HEK293 (cell line): ENCODE data around the gene LAMB1.
A peak's percentile ranks its signal among the peaks of the same experiment; 100 is the strongest.

Experiments
- CTCF ChIA-PET: fragments of 350-600 bp; formaldehyde crosslinking; extraction: SDS; loops from one replicate; lab custom pipeline; 2021; ENCODE audit warnings: antibody characterized with exemption; lab: Yijun Ruan, JAX
- POLR2A ChIA-PET: fragments of 300-600 bp; formaldehyde crosslinking; extraction: SDS; loops from one replicate; lab custom pipeline; 2020; ENCODE audit warnings: antibody characterized with exemption, inconsistent platforms; lab: Yijun Ruan, JAX
- H3K27ac ChIP-seq: fragments of 200-500 bp; sonication (Bioruptor generic); 2 replicates; pipeline ENCODE4 v1.5.1; 2014; ENCODE audit warnings: low read depth, low read length, control low read depth, inconsistent platforms; ENCODE audit errors: extremely low read depth
- H3K36me3 ChIP-seq, 2 experiments: fragments of 200-500 bp in 1 of 2; sonication (Bioruptor generic) in 1 of 2; 1 replicate in 1 of 2; 2 replicates in 1 of 2; pipeline ENCODE4 v1.5.1; 2014 to 2017; ENCODE audit warnings: inconsistent platforms in 2 of 2, low read length in 2 of 2; ENCODE audit not compliant: control insufficient read depth in 2 of 2, insufficient read depth in 1 of 2
- H3K4me1 ChIP-seq: fragments of 200-500 bp; sonication (Bioruptor generic); 2 replicates; pipeline ENCODE4 v1.5.1; 2014; ENCODE audit warnings: mild to moderate bottlenecking, low read length, inconsistent platforms; ENCODE audit not compliant: control insufficient read depth, insufficient read depth
- H3K4me3 ChIP-seq: 2 replicates; pipeline ENCODE4 v1.5.1; 2011; ENCODE audit warnings: low read depth, mild to moderate bottlenecking, control low read depth, low read length, moderate library complexity
- H3K9me3 ChIP-seq: fragments of 200-500 bp; sonication (Bioruptor generic); 2 replicates; pipeline ENCODE4 v1.5.1; 2014; ENCODE audit warnings: low read depth, low read length, inconsistent platforms; ENCODE audit not compliant: control insufficient read depth, insufficient read depth
- FEZF1 ChIP-seq: fragments of 450-650 bp; formaldehyde crosslinking; IDR thresholded peaks from 2 replicates; pipeline ENCODE4 v1.5.1; 2016; ENCODE audit warnings: missing biosample characterization, missing genetic modification characterization
- GLIS1 ChIP-seq: fragments of 450-650 bp; formaldehyde crosslinking; IDR thresholded peaks from 2 replicates; pipeline ENCODE4 v1.5.1; 2016; ENCODE audit warnings: missing biosample characterization, missing genetic modification characterization
- HOXC10 ChIP-seq: sonication (generic); formaldehyde crosslinking; IDR thresholded peaks from 2 replicates; pipeline ENCODE4 v1.8.1; 2023; ENCODE audit warnings: mild to moderate bottlenecking, missing genetic modification reagents
- KLF10 ChIP-seq: fragments of 450-650 bp; IDR thresholded peaks from 2 replicates; pipeline ENCODE4 v1.5.1; 2018; ENCODE audit warnings: missing biosample characterization, mild to moderate bottlenecking, missing genetic modification characterization
- KLF7 ChIP-seq: fragments of 450-650 bp; formaldehyde crosslinking; IDR thresholded peaks from 2 replicates; pipeline ENCODE4 v1.5.1; 2016; ENCODE audit warnings: missing biosample characterization, missing genetic modification characterization, borderline replicate concordance
- KLF8 ChIP-seq: fragments of 450-650 bp; formaldehyde crosslinking; IDR thresholded peaks from 2 replicates; pipeline ENCODE4 v1.5.1; 2016; ENCODE audit warnings: missing biosample characterization, missing genetic modification characterization
- KLF9 ChIP-seq: fragments of 450-650 bp; formaldehyde crosslinking; IDR thresholded peaks from 2 replicates; pipeline ENCODE4 v1.5.1; 2016; ENCODE audit warnings: missing biosample characterization, missing genetic modification characterization, low read depth
- MYNN ChIP-seq: fragments of 450-650 bp; formaldehyde crosslinking; IDR thresholded peaks from 2 replicates; pipeline ENCODE4 v1.5.1; 2016; ENCODE audit warnings: missing biosample characterization, missing genetic modification characterization, borderline replicate concordance
- SP7 ChIP-seq: fragments of 450-650 bp; formaldehyde crosslinking; IDR thresholded peaks from 2 replicates; pipeline ENCODE4 v1.5.1; 2016; ENCODE audit warnings: missing biosample characterization, missing genetic modification characterization
- TRIM28 ChIP-seq: IDR thresholded peaks from 2 replicates; pipeline ENCODE4 v1.6.1; 2011; ENCODE audit warnings: low read length, control low read depth, borderline replicate concordance
- ZBTB17 ChIP-seq: fragments of 450-650 bp; formaldehyde crosslinking; IDR thresholded peaks from 2 replicates; pipeline ENCODE4 v1.5.1; 2016; ENCODE audit warnings: missing biosample characterization, missing genetic modification characterization
- ZBTB44 ChIP-seq: fragments of 450-650 bp; IDR thresholded peaks from 2 replicates; pipeline ENCODE4 v1.5.1; 2018; ENCODE audit warnings: missing biosample characterization, mild to moderate bottlenecking, missing genetic modification characterization
- ZBTB48 ChIP-seq: fragments of 450-650 bp; formaldehyde crosslinking; IDR thresholded peaks from 2 replicates; pipeline ENCODE4 v1.5.1; 2016; ENCODE audit warnings: missing biosample characterization, missing genetic modification characterization
- ZEB2 ChIP-seq: fragments of 450-650 bp; formaldehyde crosslinking; IDR thresholded peaks from 2 replicates; pipeline ENCODE4 v1.5.1; 2016; ENCODE audit warnings: missing biosample characterization, missing genetic modification characterization
- ZFP69B ChIP-seq: fragments of 450-650 bp; formaldehyde crosslinking; IDR thresholded peaks from 2 replicates; pipeline ENCODE4 v1.5.1; 2016; ENCODE audit warnings: missing biosample characterization, missing genetic modification characterization
- ZNF146 ChIP-seq: fragments of 450-650 bp; formaldehyde crosslinking; IDR thresholded peaks from 2 replicates; pipeline ENCODE4 v1.5.1; 2016; ENCODE audit warnings: missing biosample characterization, missing genetic modification characterization
- ZNF157 ChIP-seq: fragments of 450-650 bp; formaldehyde crosslinking; IDR thresholded peaks from 2 replicates; pipeline ENCODE4 v1.5.1; 2016; ENCODE audit warnings: missing biosample characterization, missing genetic modification characterization
- ZNF174 ChIP-seq: fragments of 450-650 bp; formaldehyde crosslinking; IDR thresholded peaks from 2 replicates; pipeline ENCODE4 v1.5.0; 2017; ENCODE audit warnings: missing biosample characterization, mild to moderate bottlenecking, missing genetic modification characterization
- ZNF366 ChIP-seq: fragments of 450-650 bp; formaldehyde crosslinking; conservative IDR thresholded peaks from 2 replicates; pipeline ENCODE4 v1.5.1; 2016; ENCODE audit warnings: missing biosample characterization, missing genetic modification characterization
- ZNF394 ChIP-seq: fragments of 450-650 bp; formaldehyde crosslinking; IDR thresholded peaks from 2 replicates; pipeline ENCODE4 v1.5.1; 2016; ENCODE audit warnings: missing biosample characterization, missing genetic modification characterization, mild to moderate bottlenecking, moderate library complexity, borderline replicate concordance
- ZNF416 ChIP-seq: fragments of 450-650 bp; formaldehyde crosslinking; IDR thresholded peaks from 2 replicates; pipeline ENCODE4 v1.5.1; 2016; ENCODE audit warnings: missing biosample characterization, missing genetic modification characterization
- ZNF510 ChIP-seq: fragments of 450-650 bp; formaldehyde crosslinking; IDR thresholded peaks from 2 replicates; pipeline ENCODE4 v1.5.1; 2018; ENCODE audit warnings: mild to moderate bottlenecking, missing genetic modification characterization, missing biosample characterization; ENCODE audit not compliant: insufficient replicate concordance
- ZNF654 ChIP-seq: fragments of 450-650 bp; formaldehyde crosslinking; IDR thresholded peaks from 2 replicates; pipeline ENCODE4 v1.5.1; 2016; ENCODE audit warnings: low read depth, missing biosample characterization, missing genetic modification characterization
- ZNF768 ChIP-seq: fragments of 450-650 bp; formaldehyde crosslinking; IDR thresholded peaks from 2 replicates; pipeline ENCODE4 v1.5.1; 2018; ENCODE audit warnings: missing biosample characterization, mild to moderate bottlenecking, missing genetic modification characterization
- ZNF777 ChIP-seq: fragments of 450-650 bp; formaldehyde crosslinking; IDR thresholded peaks from 2 replicates; pipeline ENCODE4 v1.5.1; 2017; ENCODE audit warnings: missing biosample characterization, missing genetic modification characterization, borderline replicate concordance
- TF ChIP-seq, protein P1 (sequence below): fragments of 450-650 bp; formaldehyde crosslinking; IDR thresholded peaks from 2 replicates; pipeline ENCODE4 v1.5.1; 2017; ENCODE audit warnings: missing biosample characterization, missing genetic modification characterization

The LAMB1 gene

DNA sequence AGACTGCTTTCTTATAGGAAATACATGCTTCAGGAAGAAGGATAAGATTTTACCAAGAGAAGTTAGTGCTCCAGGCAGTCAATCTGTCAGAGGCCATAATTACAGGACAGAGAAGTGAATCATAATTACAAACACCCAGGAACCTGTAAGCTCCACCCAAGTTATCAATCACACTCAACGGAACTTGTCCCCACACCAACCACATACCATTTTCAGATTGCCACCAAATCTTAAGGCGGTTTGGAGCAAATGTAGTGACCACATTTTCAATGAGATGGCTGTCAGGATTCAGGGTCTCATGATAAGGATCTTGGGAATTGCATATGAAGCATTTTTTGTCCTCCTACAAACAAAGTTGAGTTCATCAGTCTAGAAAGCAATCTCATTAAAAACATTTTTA lies 4.8 kb downstream of the LAMB1 start (continued):
- TF ChIP-seq, protein P1, sequence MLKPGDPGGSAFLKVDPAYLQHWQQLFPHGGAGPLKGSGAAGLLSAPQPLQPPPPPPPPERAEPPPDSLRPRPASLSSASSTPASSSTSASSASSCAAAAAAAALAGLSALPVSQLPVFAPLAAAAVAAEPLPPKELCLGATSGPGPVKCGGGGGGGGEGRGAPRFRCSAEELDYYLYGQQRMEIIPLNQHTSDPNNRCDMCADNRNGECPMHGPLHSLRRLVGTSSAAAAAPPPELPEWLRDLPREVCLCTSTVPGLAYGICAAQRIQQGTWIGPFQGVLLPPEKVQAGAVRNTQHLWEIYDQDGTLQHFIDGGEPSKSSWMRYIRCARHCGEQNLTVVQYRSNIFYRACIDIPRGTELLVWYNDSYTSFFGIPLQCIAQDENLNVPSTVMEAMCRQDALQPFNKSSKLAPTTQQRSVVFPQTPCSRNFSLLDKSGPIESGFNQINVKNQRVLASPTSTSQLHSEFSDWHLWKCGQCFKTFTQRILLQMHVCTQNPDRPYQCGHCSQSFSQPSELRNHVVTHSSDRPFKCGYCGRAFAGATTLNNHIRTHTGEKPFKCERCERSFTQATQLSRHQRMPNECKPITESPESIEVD (tag by site-specific recombination) = peak; percentile 51
- TF ChIP-seq MYNN (tag by site-specific recombination) (no peak), ZNF394 (tag by site-specific recombination) (no peak), ZNF416 (tag by site-specific recombination) (no peak), FEZF1 (peak; percentile 15; the same call in 1 of the 2 replicates), ZEB2 (tag by site-specific recombination) (0 out of 2 replicates have a peak, but pooled peaks have one; percentile 31), ZNF174 (tag by site-specific recombination) (no peak)

GRCh38 chr7:107996072-107996882 lies 6.7 kb downstream of the LAMB1 start:
- CTCF ChIA-PET = no interaction called here

DNA sequence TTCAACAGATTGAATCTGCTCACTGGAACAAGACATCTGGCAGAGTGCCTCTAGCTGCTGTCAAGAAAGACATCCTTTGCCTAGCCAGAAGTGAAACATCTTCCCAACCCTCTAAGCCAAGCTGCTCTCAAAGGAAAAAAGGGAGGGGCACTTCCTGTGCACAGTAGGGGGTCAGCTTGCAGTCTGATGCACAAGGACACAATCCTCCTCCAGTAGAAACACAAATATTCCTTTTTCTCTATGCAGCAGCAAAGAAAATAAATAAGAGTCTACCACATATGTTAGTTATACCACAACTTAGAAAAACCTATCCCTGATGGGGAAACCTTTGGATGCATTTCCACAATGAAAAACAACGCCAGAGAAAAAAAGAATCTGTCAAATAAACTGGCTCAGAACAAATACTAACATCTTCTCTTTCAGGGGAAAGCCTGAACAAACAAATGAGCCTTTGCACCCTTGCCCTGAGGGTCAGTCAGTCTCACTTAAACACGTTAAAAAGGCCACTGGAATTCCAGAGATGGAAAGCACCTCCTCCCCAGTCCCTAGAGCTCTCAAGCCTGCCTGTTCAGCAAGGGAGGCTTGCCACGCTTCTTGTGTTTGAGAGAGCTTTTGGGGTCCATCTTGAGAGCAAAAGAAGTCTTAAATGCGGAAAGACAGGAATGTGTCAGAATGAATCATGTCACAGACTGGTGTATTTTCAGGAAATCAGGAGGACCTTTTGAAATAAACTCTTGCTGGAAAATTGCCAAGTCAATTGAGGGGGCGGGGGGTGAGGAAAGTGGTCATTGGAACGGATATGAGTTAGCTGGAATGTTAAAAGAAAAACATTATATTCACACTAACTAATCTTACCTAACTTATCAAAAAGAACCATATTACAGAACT lies 7.5 kb downstream of the LAMB1 start:
- CTCF ChIA-PET = interaction anchor here (0.7 to 0.9 kb wide), 3 partner anchors 20 to 121 kb away, joined by 3 to 4 read pairs (median 4); no protein-coding TSS in a partner anchor
- TF ChIP-seq FEZF1 (peak; percentile 58; the same call in 1 of the 2 replicates), SP7 (tag by site-specific recombination) (0 out of 2 replicates have a peak, but pooled peaks have one; percentile 47), ZNF768 (no peak), ZNF366 (tag by site-specific recombination) (no peak), KLF9 (tag by site-specific recombination) (0 out of 2 replicates have a peak, but pooled peaks have one; percentile 22), ZNF777 (tag by site-specific recombination) (no peak), TRIM28 (peak; percentile 25; the same call in 1 of the 2 replicates), KLF8 (tag by site-specific recombination) (no peak), KLF10 (tag by site-specific recombination) (no peak), ZNF157 (tag by site-specific recombination) (no peak), ZNF654 (tag by site-specific recombination) (no peak), ZBTB48 (peak; percentile 34; the same call in 1 of the 2 replicates), ZFP69B (tag by site-specific recombination) (0 out of 2 replicates have a peak, but pooled peaks have one; percentile 38), ZNF510 (tag by site-specific recombination) (no peak), ZNF146 (no peak), HOXC10 (CRISPR knock-in tag) (no peak), ZBTB17 (tag by site-specific recombination) (no peak), KLF7 (peak; percentile 36; the same call in 1 of the 2 replicates), GLIS1 (tag by site-specific recombination) (peak; percentile 65)

More at GRCh38 chr7:107996072-107996882, 6.7 kb downstream of the LAMB1 start:
- peaks cover 6 to 21% of the 10 kb centered on the region in 2 experiments for H3K36me3 ChIP-seq
- peak; percentile 75 for TF ChIP-seq FEZF1
- no peak for TF ChIP-seq KLF7
- TF ChIP-seq ZBTB44 (tag by site-specific recombination) = peak; percentile 61; the same call in 1 of the 2 replicates
- no peak overlapping the region for H3K27ac ChIP-seq
- H3K4me3 ChIP-seq = no peak overlapping the region
- H3K9me3 ChIP-seq = no peaks in the 10 kb centered on the region
- H3K4me1 ChIP-seq = peaks cover 26% of the 10 kb centered on the region
- POLR2A ChIA-PET = no interaction called here

More for the DNA sequence above, 7.5 kb downstream of the LAMB1 start:
- Histone ChIP-seq H3K27ac (peak overlapping the region; percentile 38), H3K36me3 (peaks cover 6 to 21% of the 10 kb centered on the region in 2 experiments), H3K4me3 (no peak overlapping the region; the same call in 1 of the 2 replicates), H3K4me1 (peaks cover 26% of the 10 kb centered on the region), H3K9me3 (no peaks in the 10 kb centered on the region)
- POLR2A ChIA-PET = interaction anchor here (0.7 kb wide), 1 partner anchor 376 kb away, joined by 3 read pairs; no protein-coding TSS in a partner anchor
